Esophagus squamous epithelium (tissue), 4 donors: ENCODE results near the gene SMC5.

Experiments
- POLR2A ChIP-seq, 4 donors: fragments of 450-650 bp; IDR thresholded peaks; one replicate each; pipeline ENCODE4 v1.6.1; 2017; ENCODE audit warnings: antibody characterized with exemption in 4 of 4, mild to moderate bottlenecking in 4 of 4, moderate library complexity in 3 of 4
- TF ChIP-seq, protein P1 (sequence below), 6 experiments: fragments of 450-650 bp in 4 of 6; fragments of 200-600 bp in 2 of 6; sonication (generic) in 2 of 6; IDR thresholded peaks; one replicate each; pipeline ENCODE4 v1.5.1; 2016 to 2019; ENCODE audit warnings: antibody characterized with exemption in 6 of 6, mild to moderate bottlenecking in 4 of 6, moderate library complexity in 4 of 6

DNA sequence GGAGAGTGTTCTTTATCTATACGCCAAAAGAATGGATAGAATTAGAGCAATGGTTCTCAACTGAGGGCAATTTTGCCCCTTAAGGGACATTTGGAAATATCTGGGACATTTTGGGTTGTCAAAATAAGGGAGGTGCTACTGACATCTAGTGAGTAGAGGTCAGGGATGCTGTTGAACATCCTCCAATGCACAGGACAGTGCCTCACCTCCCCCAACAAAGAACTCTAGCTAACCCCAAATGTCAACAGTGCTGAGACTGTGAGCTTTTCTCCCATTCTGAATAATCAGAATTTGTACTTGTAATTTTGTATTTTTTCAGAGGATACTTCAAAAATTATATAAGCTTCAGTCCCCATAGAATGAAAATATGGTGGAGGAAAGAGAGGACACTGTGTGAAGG, 8.6 kb upstream of the SMC5 start:
- TF ChIP-seq POLR2A (IDR thresholded peaks at IDR 0.05): no peak
- TF ChIP-seq, protein P1, sequence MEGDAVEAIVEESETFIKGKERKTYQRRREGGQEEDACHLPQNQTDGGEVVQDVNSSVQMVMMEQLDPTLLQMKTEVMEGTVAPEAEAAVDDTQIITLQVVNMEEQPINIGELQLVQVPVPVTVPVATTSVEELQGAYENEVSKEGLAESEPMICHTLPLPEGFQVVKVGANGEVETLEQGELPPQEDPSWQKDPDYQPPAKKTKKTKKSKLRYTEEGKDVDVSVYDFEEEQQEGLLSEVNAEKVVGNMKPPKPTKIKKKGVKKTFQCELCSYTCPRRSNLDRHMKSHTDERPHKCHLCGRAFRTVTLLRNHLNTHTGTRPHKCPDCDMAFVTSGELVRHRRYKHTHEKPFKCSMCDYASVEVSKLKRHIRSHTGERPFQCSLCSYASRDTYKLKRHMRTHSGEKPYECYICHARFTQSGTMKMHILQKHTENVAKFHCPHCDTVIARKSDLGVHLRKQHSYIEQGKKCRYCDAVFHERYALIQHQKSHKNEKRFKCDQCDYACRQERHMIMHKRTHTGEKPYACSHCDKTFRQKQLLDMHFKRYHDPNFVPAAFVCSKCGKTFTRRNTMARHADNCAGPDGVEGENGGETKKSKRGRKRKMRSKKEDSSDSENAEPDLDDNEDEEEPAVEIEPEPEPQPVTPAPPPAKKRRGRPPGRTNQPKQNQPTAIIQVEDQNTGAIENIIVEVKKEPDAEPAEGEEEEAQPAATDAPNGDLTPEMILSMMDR (IDR thresholded peaks at IDR 0.05): no peak
